Measurements from ENCODE around the gene SLC15A3. TPM values are rescaled to one million over a fixed set of nuclear protein-coding genes. Genes with fewer than 3 reads are reported as not detected.

SLC15A3 gene
- polyA plus RNA-seq, 3 donors: 27.1 to 121 (median 35.0) TPM

DNA sequence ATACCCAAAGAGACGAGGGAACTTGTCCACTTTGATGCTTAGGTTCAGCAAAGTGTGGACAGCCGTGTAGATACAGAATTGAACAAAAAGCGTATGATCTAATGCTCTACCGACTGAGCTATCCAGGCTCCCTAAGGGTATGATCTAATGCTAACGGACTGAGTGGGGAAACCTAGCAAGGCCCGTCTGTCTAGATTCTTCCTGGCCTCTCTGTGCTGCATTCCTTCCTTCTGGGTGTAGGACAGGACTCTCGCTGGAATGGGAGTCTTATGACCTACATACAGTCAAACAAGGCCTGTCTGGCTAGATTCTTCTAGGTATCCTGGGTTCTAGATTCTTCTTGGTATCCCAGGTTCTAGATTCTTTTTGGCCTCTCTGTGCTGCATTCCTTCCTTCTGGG lies 8.4 kb upstream of the SLC15A3 start:
- Histone ChIP-seq H3K27ac (ENCODE audit: low read depth in 1 of 2, low read length in 2 of 2) (no peak overlapping the region), H3K4me2 (replicated peaks; ENCODE audit: extremely low read depth, low read length, poor library complexity, severe bottlenecking) (no peak overlapping the region), H2AFZ (ENCODE audit: insufficient read depth, low read depth, low read length, poor library complexity, severe bottlenecking) (no peak overlapping the region), H3K9ac (ENCODE audit: insufficient read depth, low read length, poor library complexity, severe bottlenecking) (no peak overlapping the region), H3K36me3 (replicated peaks in 1 of 2; ENCODE audit: control insufficient read depth in 1 of 2, insufficient read depth in 2 of 2, low read length in 2 of 2) (no peaks in the 10 kb centered on the region), H3K4me3 (replicated peaks in 1 of 3; ENCODE audit: low read depth in 2 of 3, low read length in 3 of 3) (no peak overlapping the region), H3K4me1 (ENCODE audit: control insufficient read depth in 1 of 2, insufficient read depth in 2 of 2, low read length in 2 of 2) (peaks cover 10 to 11% of the 10 kb centered on the region in 2 donors), H3K9me3 (replicated peaks in 1 of 2; ENCODE audit: control insufficient read depth in 1 of 2, insufficient read depth in 1 of 2, low read length in 2 of 2) (no peaks in the 10 kb centered on the region), H4K20me1 (ENCODE audit: insufficient read depth, low read length) (no peaks in the 10 kb centered on the region), H3K79me2 (ENCODE audit: insufficient read depth, low read length) (no peaks in the 10 kb centered on the region), H3K27me3 (ENCODE audit: control insufficient read depth in 2 of 2, insufficient read depth in 2 of 2, low read length in 2 of 2) (peaks cover 31 to 44% of the 10 kb centered on the region in 2 donors)
- peaks cover 0 to 3% (median 0%) of the 10 kb centered on the region in 7 donors for H3K9me3 Mint-ChIP-seq
- WGBS (ENCODE audit: insufficient coverage): 95% methylated on average over 7 of the region's 7 CpGs
- no peak for DNase-seq
- no peak overlapping the region for H3K27ac Mint-ChIP-seq
- intact Hi-C loops (cut with micrococcal nuclease): no loop called here
- H3K27me3 Mint-ChIP-seq (ENCODE audit: low read depth in 3 of 3): peaks cover 40 to 56% (median 53%) of the 10 kb centered on the region in 3 donors
- peaks cover 0 to 10% of the 10 kb centered on the region in 2 donors for H3K36me3 Mint-ChIP-seq
- H3K4me1 Mint-ChIP-seq: peaks cover 20% of the 10 kb centered on the region
- peak overlapping the region in 1 of 2 donors; percentile 58 for H3K4me3 Mint-ChIP-seq
- TF ChIP-seq, protein P1, sequence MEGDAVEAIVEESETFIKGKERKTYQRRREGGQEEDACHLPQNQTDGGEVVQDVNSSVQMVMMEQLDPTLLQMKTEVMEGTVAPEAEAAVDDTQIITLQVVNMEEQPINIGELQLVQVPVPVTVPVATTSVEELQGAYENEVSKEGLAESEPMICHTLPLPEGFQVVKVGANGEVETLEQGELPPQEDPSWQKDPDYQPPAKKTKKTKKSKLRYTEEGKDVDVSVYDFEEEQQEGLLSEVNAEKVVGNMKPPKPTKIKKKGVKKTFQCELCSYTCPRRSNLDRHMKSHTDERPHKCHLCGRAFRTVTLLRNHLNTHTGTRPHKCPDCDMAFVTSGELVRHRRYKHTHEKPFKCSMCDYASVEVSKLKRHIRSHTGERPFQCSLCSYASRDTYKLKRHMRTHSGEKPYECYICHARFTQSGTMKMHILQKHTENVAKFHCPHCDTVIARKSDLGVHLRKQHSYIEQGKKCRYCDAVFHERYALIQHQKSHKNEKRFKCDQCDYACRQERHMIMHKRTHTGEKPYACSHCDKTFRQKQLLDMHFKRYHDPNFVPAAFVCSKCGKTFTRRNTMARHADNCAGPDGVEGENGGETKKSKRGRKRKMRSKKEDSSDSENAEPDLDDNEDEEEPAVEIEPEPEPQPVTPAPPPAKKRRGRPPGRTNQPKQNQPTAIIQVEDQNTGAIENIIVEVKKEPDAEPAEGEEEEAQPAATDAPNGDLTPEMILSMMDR (IDR thresholded peaks at IDR 0.05): no peak

DNA sequence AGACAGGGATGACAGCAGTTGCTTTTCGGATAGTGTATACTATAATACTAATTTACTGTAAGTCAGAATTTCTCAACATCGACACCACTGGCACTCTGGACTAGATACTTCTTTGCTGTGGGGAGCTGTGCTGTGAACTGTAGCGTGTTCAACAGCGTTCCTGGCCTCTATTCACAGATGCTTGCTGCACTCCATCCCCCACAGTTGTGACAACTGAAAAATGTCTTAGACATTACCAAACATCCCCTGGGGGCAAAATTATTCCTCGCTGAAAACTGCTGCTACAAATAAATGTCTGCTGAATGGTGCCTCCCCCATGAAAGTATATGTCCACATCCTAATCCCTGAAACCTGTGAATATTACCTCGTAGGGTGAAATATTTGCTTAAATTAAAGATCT lies 7.5 kb upstream of the SLC15A3 start:
- Histone ChIP-seq H3K9me3 (replicated peaks in 1 of 2; ENCODE audit: control insufficient read depth in 1 of 2, insufficient read depth in 1 of 2, low read length in 2 of 2) (no peaks in the 10 kb centered on the region), H3K27ac (ENCODE audit: low read depth in 1 of 2, low read length in 2 of 2) (no peak overlapping the region), H3K4me1 (ENCODE audit: control insufficient read depth in 1 of 2, insufficient read depth in 2 of 2, low read length in 2 of 2) (peaks cover 19 to 20% of the 10 kb centered on the region in 2 donors), H4K20me1 (ENCODE audit: insufficient read depth, low read length) (no peaks in the 10 kb centered on the region), H2AFZ (ENCODE audit: insufficient read depth, low read depth, low read length, poor library complexity, severe bottlenecking) (no peak overlapping the region), H3K4me2 (replicated peaks; ENCODE audit: extremely low read depth, low read length, poor library complexity, severe bottlenecking) (no peak overlapping the region), H3K36me3 (replicated peaks in 1 of 2; ENCODE audit: control insufficient read depth in 1 of 2, insufficient read depth in 2 of 2, low read length in 2 of 2) (no peaks in the 10 kb centered on the region), H3K4me3 (replicated peaks in 1 of 3; ENCODE audit: low read depth in 2 of 3, low read length in 3 of 3) (no peak overlapping the region), H3K79me2 (ENCODE audit: insufficient read depth, low read length) (no peaks in the 10 kb centered on the region), H3K27me3 (ENCODE audit: control insufficient read depth in 2 of 2, insufficient read depth in 2 of 2, low read length in 2 of 2) (peaks cover 30 to 44% of the 10 kb centered on the region in 2 donors), H3K9ac (ENCODE audit: insufficient read depth, low read length, poor library complexity, severe bottlenecking) (no peak overlapping the region)
- Mint-ChIP-seq H3K36me3 (peaks cover under 1 to 10% of the 10 kb centered on the region in 2 donors), H3K4me3 (peak overlapping the region in 1 of 2 donors; percentile 43), H3K27me3 (ENCODE audit: low read depth in 3 of 3) (peaks cover 39 to 55% (median 47%) of the 10 kb centered on the region in 3 donors), H3K4me1 (peaks cover 25% of the 10 kb centered on the region), H3K27ac (no peak overlapping the region), H3K9me3 (peaks cover 0 to 3% (median 0%) of the 10 kb centered on the region in 7 donors)
- WGBS (ENCODE audit: insufficient coverage): no CpG with 5 or more reads among the region's 6 CpGs
- intact Hi-C loops (cut with micrococcal nuclease): no loop called here
- DNase-seq: no peak
- TF ChIP-seq, protein P1 (IDR thresholded peaks at IDR 0.05): no peak

Data from CD14-positive monocyte (primary cell).